ENCODE data around the gene C2orf42.

DNA sequence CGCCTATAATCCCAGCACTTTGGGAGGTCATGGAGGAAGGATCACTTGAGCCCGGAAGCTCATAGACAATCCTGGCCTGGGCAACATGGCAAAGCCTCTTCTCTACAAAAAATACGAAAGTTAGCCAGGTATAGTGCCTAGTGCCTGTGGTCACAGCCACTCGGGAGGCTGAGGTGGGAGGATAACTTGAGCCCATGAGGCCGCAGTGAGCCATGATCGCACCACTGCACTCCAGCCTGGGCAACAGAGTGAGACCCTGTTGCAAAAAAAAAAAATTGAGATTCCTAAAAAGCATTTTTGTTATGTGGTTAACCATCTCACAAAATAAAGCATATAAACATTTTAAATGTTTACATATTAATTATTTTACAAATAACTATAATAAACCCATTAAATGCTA is 89.6 kb downstream of the C2orf42 start:
- TF ChIP-seq, protein P1, sequence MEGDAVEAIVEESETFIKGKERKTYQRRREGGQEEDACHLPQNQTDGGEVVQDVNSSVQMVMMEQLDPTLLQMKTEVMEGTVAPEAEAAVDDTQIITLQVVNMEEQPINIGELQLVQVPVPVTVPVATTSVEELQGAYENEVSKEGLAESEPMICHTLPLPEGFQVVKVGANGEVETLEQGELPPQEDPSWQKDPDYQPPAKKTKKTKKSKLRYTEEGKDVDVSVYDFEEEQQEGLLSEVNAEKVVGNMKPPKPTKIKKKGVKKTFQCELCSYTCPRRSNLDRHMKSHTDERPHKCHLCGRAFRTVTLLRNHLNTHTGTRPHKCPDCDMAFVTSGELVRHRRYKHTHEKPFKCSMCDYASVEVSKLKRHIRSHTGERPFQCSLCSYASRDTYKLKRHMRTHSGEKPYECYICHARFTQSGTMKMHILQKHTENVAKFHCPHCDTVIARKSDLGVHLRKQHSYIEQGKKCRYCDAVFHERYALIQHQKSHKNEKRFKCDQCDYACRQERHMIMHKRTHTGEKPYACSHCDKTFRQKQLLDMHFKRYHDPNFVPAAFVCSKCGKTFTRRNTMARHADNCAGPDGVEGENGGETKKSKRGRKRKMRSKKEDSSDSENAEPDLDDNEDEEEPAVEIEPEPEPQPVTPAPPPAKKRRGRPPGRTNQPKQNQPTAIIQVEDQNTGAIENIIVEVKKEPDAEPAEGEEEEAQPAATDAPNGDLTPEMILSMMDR (IDR thresholded peaks at IDR 0.05; ENCODE audit: low read depth, low read length, poor library complexity, severe bottlenecking): no peak
- TF ChIP-seq EZH2phosphoT487 (IDR thresholded peaks at IDR 0.05; ENCODE audit: borderline replicate concordance, low read length): no peak

All from DOHH2 (cell line).